GM19193 (cell line): Measurements from ENCODE around the gene NCKAP5.

Experiments
- POLR2A ChIP-seq: IDR thresholded peaks from 4 replicates; pipeline ENCODE4 v1.6.1; 2011; ENCODE audit not compliant: insufficient read depth, insufficient read length; ENCODE audit errors: extremely low read depth

The NCKAP5 gene

GRCh38 chr2:133439565-133439920, 128.7 kb downstream of the NCKAP5 start:
- no peak for TF ChIP-seq POLR2A

DNA sequence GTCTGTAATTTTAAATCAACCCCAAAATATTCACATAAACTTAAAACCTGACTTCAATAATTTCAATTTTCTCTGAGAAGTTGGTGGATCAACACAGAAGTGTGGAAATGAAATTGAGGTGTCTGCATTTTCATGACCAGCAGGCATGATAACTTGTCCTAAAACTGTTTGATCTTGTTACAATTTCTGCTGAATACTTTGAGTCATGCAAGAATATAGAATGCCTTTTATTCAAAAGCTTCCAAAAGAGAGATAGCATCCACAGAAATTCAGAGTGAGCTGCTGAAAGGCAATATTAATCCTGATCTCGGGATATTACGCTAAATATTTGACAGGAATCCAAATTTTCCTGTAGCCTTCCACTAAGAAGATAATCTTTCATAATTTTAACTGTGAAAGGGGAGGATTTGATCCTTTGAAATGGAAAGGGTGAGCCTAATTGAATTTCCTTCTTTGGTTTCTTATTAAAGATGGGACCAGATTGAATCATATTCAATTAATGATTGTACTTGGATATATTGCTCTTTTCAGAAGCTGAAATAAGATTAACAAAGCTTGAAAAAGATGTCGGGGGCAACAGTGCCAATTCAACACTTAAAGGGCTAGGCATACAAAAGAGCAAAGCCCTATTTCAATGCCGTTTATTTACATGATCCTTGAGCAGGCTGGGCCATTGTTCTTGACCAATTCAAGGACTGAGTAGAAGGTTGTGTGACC, 129.3 kb downstream of the NCKAP5 start:
- no peak for TF ChIP-seq POLR2A

- no peak for TF ChIP-seq POLR2A
Measured at GRCh38 chr2:133438026-133438425, 130.2 kb downstream of the NCKAP5 start.

GRCh38 chr2:133437492-133437891, 130.8 kb downstream of the NCKAP5 start:
- TF ChIP-seq POLR2A: no peak

DNA sequence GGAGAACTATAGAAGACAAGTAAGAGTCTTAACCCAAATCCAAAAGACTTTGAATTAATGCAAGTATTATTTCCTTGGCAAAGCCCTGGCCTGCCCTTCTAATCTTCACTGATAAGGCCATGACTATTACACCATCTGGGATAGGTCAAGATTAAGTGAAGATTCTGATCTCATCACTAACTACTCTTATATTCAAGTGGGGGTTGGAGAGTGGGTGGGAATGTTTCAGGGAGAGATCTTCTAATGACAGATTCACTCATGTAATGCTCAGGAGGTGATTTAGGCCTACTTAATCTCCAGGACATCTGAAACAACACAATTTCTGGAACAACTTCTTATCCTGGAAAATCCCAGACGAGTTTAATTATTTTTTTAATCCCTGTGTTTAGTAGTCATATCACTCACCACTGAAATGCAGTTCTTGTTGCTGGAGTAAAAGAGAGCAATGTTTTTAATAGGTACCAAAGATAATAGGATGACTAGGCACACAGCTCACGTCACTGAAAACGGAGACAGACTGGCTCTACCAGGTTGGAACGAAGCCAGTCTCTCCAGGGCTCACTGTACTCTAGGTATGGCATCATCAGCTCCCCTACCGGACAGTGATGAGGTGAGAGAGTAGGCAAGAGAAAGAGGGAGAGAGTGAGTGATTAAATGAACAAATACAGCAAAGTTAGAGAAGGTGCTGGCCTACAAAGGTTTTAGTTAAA, 133.1 kb downstream of the NCKAP5 start:
- no peak for TF ChIP-seq POLR2A

DNA sequence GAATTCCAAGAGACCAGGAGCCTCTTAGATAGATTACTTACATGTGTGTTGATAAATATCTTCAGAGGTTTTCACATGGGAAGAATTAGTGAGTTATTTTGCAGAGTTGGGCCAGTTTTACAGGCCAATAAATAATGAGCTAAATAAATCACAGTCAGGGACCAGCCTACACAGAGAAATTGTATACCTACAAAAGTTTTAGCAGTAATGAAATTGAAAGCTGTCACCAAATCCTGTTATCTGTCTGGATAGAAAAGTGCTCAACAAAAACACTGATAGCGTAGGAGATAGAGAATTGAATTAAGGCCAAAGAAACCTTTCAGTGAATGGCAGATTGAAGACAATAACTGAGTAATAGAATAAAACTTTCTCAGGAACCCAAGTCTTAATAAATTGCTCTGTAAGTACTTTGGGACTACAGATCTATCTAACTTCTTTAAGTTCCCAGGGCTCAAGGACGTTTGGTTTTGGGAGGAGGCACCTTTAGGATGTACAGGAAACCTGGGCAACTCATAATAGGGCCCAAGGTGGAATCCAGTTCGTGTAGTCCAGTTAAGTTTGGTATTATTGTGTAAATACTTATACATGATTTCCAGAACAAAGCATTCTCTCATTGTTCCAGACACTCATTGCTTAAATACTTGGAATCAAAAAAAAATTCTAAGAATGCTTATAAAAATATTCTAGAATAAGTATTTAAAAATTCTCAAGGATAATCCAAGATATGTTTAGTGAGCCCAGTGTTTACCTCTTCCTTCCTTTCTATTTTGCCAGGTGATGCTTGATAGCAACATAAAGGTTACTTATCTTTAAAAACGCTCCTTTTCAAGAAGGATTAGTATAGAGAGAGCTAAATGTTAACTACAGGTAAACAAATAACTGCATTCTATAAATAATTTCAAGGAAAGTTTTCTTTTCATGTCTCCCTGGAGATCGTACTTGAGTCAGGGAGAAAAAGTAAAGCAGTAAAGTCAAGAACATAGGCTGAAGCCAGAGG, 134.5 kb downstream of the NCKAP5 start:
- TF ChIP-seq POLR2A: no peak

DNA sequence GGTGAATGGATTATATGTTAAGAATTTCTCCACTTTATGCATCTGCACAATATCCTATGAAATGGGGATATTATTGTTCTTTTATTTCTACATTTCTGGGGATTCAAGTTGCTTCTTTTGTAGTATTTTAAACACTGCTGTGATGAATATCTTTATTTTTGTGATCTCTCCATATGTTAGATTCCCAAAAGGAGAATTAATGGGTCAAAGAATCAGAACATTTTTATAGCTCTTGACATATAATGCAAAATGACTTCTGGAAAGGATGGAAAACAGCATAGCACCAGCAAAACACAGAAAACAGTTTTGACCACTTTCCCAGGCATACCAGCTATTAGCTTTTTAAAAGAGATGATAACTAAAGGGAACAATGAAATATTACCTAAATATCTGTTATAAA, 135.5 kb downstream of the NCKAP5 start:
- no peak for TF ChIP-seq POLR2A

- no peak for TF ChIP-seq POLR2A
Measured at GRCh38 chr2:133431289-133431688, 137.0 kb downstream of the NCKAP5 start.

- no peak for TF ChIP-seq POLR2A
Measured at GRCh38 chr2:133426791-133427190, 141.5 kb downstream of the NCKAP5 start.

DNA sequence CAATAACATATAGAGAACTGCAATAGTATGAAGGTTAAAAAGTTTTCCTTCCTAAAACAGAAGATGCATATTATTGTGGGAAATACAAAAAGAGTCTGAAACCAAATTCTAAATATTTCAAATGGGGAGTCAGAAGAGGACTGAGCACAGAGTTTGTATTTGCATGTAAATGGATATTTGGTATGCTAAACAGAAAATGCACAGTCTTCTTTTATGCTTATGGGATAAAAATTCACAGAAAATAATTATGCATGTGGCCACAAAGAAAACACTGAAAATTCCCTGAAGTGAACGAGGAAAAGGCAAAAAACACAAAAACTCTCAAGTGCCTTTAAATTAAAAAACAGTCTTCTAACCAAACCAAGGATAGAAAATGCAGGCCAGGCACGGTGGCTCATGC, 142.7 kb downstream of the NCKAP5 start:
- no peak for TF ChIP-seq POLR2A

DNA sequence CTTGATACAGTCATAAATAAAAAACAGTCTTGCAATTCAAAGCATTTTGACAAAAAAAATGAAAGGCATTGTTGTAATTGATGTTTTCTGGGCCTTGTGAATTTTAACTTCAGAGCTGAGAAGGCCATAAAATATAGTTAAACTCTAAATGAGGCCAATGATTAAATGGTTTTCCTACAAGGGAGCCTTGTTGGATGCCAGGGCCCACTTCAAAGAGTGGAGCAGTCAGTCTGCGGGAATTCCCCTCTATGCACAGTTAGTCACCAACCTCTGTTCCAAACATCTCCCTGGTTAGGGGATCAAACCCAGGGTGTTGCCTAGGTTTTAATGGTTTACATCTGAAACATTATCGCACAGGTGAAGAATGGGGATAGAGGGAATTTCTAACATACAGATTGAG, 143.4 kb downstream of the NCKAP5 start:
- TF ChIP-seq POLR2A: no peak

DNA sequence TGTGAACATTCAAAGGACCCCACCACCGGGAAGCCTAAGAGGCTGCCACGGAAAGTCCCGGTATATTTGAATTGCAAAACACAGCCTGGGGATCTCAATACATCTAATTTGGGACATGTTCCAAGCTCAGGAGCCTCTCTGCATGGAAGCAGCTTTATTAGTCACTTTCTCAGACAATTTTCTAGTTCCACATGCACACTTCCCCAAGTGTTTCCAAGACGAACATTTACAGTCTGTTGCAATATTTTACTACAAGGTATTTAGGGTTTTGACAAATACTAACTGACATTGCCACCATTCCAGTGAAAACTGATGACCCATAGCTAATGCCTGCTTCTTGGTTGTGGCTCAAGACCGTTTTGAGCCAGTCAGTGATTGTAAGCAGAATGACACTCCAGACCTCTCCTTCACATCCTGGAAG, 145.3 kb downstream of the NCKAP5 start:
- TF ChIP-seq POLR2A: no peak

DNA sequence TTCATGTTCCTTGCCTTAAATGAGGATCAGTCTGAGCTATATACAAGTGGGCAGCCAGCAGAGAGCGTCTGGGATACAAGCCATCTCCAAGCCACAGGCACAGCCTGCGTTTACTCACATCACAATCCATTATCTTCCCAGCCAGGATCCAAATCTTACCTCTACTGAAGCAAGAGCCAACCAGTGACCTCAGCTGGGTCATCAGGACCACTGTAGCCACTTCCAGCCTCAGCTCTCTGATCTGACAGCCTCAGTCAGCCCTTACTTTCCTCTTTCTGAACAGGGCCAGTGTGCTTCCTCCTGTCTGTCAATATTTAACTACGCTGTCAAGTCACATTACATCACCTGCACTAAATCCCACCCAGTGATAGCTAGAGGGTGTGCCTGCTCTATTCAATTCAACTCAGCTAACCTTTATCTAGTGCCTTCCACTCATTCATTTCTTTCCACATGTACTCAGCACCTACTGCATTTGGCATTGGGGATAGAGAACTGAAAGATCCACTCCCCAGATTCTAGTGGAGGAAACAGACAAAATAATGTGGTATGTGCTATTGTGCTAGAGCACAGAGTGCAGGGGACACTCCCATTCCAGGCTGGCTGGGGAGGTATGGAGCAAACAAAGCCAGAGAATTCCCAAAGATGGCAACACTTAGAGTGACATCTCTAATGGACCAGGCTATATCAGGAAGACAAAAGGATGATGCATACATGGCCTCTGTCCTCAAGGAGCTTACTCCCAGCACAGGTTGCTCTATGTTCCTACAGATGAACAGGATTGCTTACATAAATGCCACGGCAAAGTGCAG, 146.5 kb downstream of the NCKAP5 start:
- TF ChIP-seq POLR2A: peak; percentile 49

GRCh38 chr2:133420788-133421187, 147.5 kb downstream of the NCKAP5 start:
- TF ChIP-seq POLR2A: no peak

DNA sequence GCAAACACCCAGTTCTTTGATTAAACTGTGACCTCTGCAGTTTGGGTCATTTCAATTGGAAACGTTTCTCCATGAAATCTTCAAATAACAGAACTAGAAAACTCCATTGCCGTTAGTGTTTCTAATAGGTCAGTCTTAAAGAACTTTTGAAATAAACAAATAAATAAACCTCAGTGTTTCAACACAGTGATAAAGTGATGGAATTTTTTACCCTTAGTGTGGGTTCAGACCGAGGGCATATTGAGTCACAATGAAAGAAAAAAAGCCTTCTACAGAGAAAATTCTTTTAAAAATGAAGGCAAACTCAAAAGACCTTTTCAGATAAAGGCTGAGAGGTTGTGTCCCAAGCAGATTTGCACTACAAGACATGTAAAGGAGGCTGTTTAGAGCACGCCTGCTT, 149.6 kb downstream of the NCKAP5 start:
- TF ChIP-seq POLR2A: no peak

GRCh38 chr2:133418021-133418420, 150.2 kb downstream of the NCKAP5 start:
- TF ChIP-seq POLR2A: no peak
